Measurements from ENCODE around the gene IL18RAP. TPM values are rescaled to one million over a fixed set of nuclear protein-coding genes. Genes with fewer than 3 reads are reported as not detected.

The IL18RAP gene
- total and polyA plus RNA-seq, 4 donors, result 1.00 to 34.0 (median 7.5) TPM

GRCh38 chr2:102446936-102447335 is 24.0 kb downstream of the IL18RAP start:
- WGBS, 2 donors, result 89 to 97% methylated on average over 9 of the region's 9 CpGs
- Histone ChIP-seq H3K4me3 (no peak overlapping the region), H3K27me3 (ENCODE audit: control insufficient read depth in 3 of 3, insufficient read depth in 3 of 3, low read length in 2 of 3) (no peaks in the 10 kb centered on the region), H3K36me3 (ENCODE audit: control insufficient read depth in 4 of 4, insufficient read depth in 4 of 4, low read length in 4 of 4) (no peaks in the 10 kb centered on the region), H3K9me3 (ENCODE audit: control insufficient read depth in 4 of 4, insufficient read depth in 3 of 4, low read length in 3 of 4) (no peaks in the 10 kb centered on the region), H3K27ac (ENCODE audit: low read depth in 1 of 2, low read length in 1 of 2) (no peak overlapping the region), H3K9ac (ENCODE audit: insufficient read depth in 1 of 2, low read length in 2 of 2) (no peak overlapping the region), H3K4me1 (ENCODE audit: control insufficient read depth in 5 of 5, insufficient read depth in 5 of 5, low read length in 5 of 5) (peaks cover 0 to 3% (median 0%) of the 10 kb centered on the region in 5 donors)
- ATAC-seq (ENCODE audit: insufficient read depth, low FRiP score) (no peak), DNase-seq (no peak)
- TF ChIP-seq CTCF (IDR thresholded peaks at IDR 0.05; ENCODE audit: control extremely low read depth, extremely low read depth), result no peak

GRCh38 chr2:102449370-102449974 is 26.5 kb downstream of the IL18RAP start:
- Histone ChIP-seq H3K4me1 (ENCODE audit: control insufficient read depth in 5 of 5, insufficient read depth in 5 of 5, low read length in 5 of 5) (no peaks in the 10 kb centered on the region), H3K4me3 (no peak overlapping the region), H3K27ac (ENCODE audit: low read depth in 1 of 2, low read length in 1 of 2) (no peak overlapping the region), H3K9ac (ENCODE audit: insufficient read depth in 1 of 2, low read length in 2 of 2) (no peak overlapping the region), H3K27me3 (ENCODE audit: control insufficient read depth in 3 of 3, insufficient read depth in 3 of 3, low read length in 2 of 3) (no peaks in the 10 kb centered on the region), H3K9me3 (ENCODE audit: control insufficient read depth in 4 of 4, insufficient read depth in 3 of 4, low read length in 3 of 4) (no peaks in the 10 kb centered on the region), H3K36me3 (ENCODE audit: control insufficient read depth in 4 of 4, insufficient read depth in 4 of 4, low read length in 4 of 4) (no peaks in the 10 kb centered on the region)
- DNase-seq (peak; percentile 54 to 73 (median 59)), ATAC-seq (ENCODE audit: insufficient read depth, low FRiP score) (no peak)
- TF ChIP-seq CTCF (IDR thresholded peaks at IDR 0.05; ENCODE audit: control extremely low read depth, extremely low read depth), result peak; percentile 57
- 1 to 3% methylated on average over 1 of the region's 1 CpG for WGBS, 2 donors

- Histone ChIP-seq H3K9ac (ENCODE audit: insufficient read depth in 1 of 2, low read length in 2 of 2) (no peak overlapping the region), H3K4me3 (no peak overlapping the region), H3K9me3 (ENCODE audit: control insufficient read depth in 4 of 4, insufficient read depth in 3 of 4, low read length in 3 of 4) (no peaks in the 10 kb centered on the region), H3K36me3 (ENCODE audit: control insufficient read depth in 4 of 4, insufficient read depth in 4 of 4, low read length in 4 of 4) (no peaks in the 10 kb centered on the region), H3K27me3 (ENCODE audit: control insufficient read depth in 3 of 3, insufficient read depth in 3 of 3, low read length in 2 of 3) (no peaks in the 10 kb centered on the region), H3K4me1 (ENCODE audit: control insufficient read depth in 5 of 5, insufficient read depth in 5 of 5, low read length in 5 of 5) (no peaks in the 10 kb centered on the region), H3K27ac (ENCODE audit: low read depth in 1 of 2, low read length in 1 of 2) (no peak overlapping the region)
- no peak for ATAC-seq (ENCODE audit: insufficient read depth, low FRiP score)
- 79 to 82% methylated on average over 2 of the region's 2 CpGs for WGBS, 2 donors
- TF ChIP-seq CTCF (IDR thresholded peaks at IDR 0.05; ENCODE audit: control extremely low read depth, extremely low read depth), result no peak
- no peak for DNase-seq
These were observed 29.0 kb downstream of the IL18RAP start for GRCh38 chr2:102451968-102452367.

- H3K4me3 ChIP-seq, result no peak overlapping the region
- no peaks in the 10 kb centered on the region for H3K4me1 ChIP-seq (ENCODE audit: control insufficient read depth in 5 of 5, insufficient read depth in 5 of 5, low read length in 5 of 5)
- H3K36me3 ChIP-seq (ENCODE audit: control insufficient read depth in 4 of 4, insufficient read depth in 4 of 4, low read length in 4 of 4), result no peaks in the 10 kb centered on the region
- no peak for ATAC-seq (ENCODE audit: insufficient read depth, low FRiP score)
- DNase-seq, result no peak
- WGBS, 2 donors, result 44 to 47% methylated on average over 4 of the region's 4 CpGs
- H3K9ac ChIP-seq (ENCODE audit: insufficient read depth in 1 of 2, low read length in 2 of 2), result no peak overlapping the region
- H3K9me3 ChIP-seq (ENCODE audit: control insufficient read depth in 4 of 4, insufficient read depth in 3 of 4, low read length in 3 of 4), result no peaks in the 10 kb centered on the region
- H3K27me3 ChIP-seq (ENCODE audit: control insufficient read depth in 3 of 3, insufficient read depth in 3 of 3, low read length in 2 of 3), result no peaks in the 10 kb centered on the region
- H3K27ac ChIP-seq (ENCODE audit: low read depth in 1 of 2, low read length in 1 of 2), result no peak overlapping the region
- TF ChIP-seq CTCF (IDR thresholded peaks at IDR 0.05; ENCODE audit: control extremely low read depth, extremely low read depth), result no peak
These were observed 30.5 kb downstream of the IL18RAP start for GRCh38 chr2:102453501-102453900.
